Activated CD8-positive, alpha-beta T cell treated with anti-CD3 and anti-CD28 coated beads for 36 hours (primary cell): Measurements from ENCODE around the gene ASCL5. TPM values are rescaled to one million over a fixed set of nuclear protein-coding genes. Genes with fewer than 3 reads are reported as not detected.

Experiments used
- ATAC-seq: fragments of 200-7000 bp; cut with Tn5 transposase; one replicate; pipeline ENCODE4 v1.10.0; 2021; ENCODE audit warnings: mild to moderate bottlenecking, moderate library complexity
- CTCF ChIA-PET: fragments of 350-600 bp; sonication (Branson Sonifier 250); formaldehyde crosslinking; loops from one replicate; lab custom pipeline; 2021; ENCODE audit warnings: antibody characterized with exemption; lab: Charles Lee
- POLR2A ChIA-PET: fragments of 350-600 bp; sonication (Branson Sonifier 250); formaldehyde crosslinking; loops from one replicate; lab custom pipeline; 2021; ENCODE audit warnings: antibody characterized with exemption; lab: Charles Lee
- DNase-seq: peaks from one replicate; pipeline ENCODE4 v3.0.0-alpha.2; 2020
- H3K27ac Mint-ChIP-seq: one replicate; pipeline ENCODE4 v1.8.0; 2021; ENCODE audit warnings: mild to moderate bottlenecking, mixed read lengths
- H3K27me3 Mint-ChIP-seq: one replicate; pipeline ENCODE4 v1.8.0; 2021; ENCODE audit warnings: mixed read lengths
- H3K36me3 Mint-ChIP-seq: one replicate; pipeline ENCODE4 v1.8.0; 2021; ENCODE audit warnings: low read depth, mixed read lengths
- H3K4me1 Mint-ChIP-seq: one replicate; pipeline ENCODE4 v1.8.0; 2021; ENCODE audit warnings: low read depth, mixed read lengths
- H3K4me3 Mint-ChIP-seq: one replicate; pipeline ENCODE4 v1.8.0; 2021; ENCODE audit warnings: mild to moderate bottlenecking, moderate library complexity, mixed read lengths
- H3K9me3 Mint-ChIP-seq: one replicate; pipeline ENCODE4 v1.8.0; 2021; ENCODE audit warnings: mixed read lengths
- intact Hi-C: fragments of 100-400 bp; cut with micrococcal nuclease; formaldehyde crosslinking; loops from one replicate; pipeline ENCODE4 v1.10.0; 2022
- total RNA-seq, 2 experiments: library from RNA; stranded (reverse); gene quantifications; one replicate each; pipeline ENCODE4 v1.2.3, GENCODE V29; 2021
- TF ChIP-seq, protein P1 (sequence below): fragments of 200-600 bp; IDR thresholded peaks from one replicate; pipeline ENCODE4 v1.8.0; 2022; ENCODE audit warnings: antibody characterized with exemption, mild to moderate bottlenecking

Gene ASCL5
- total RNA-seq, 2 experiments from 2014 or later = 0.29 to 0.36 TPM

- no peak overlapping the region for H3K27ac Mint-ChIP-seq
- H3K9me3 Mint-ChIP-seq = no peaks in the 10 kb centered on the region
- H3K36me3 Mint-ChIP-seq = peaks cover 10% of the 10 kb centered on the region
- POLR2A ChIA-PET = no interaction called here
- no peaks in the 10 kb centered on the region for H3K4me1 Mint-ChIP-seq
- H3K4me3 Mint-ChIP-seq = no peak overlapping the region
- CTCF ChIA-PET = no interaction called here
- no peak for ATAC-seq
- no peak for DNase-seq
- H3K27me3 Mint-ChIP-seq = no peaks in the 10 kb centered on the region
- TF ChIP-seq, protein P1, sequence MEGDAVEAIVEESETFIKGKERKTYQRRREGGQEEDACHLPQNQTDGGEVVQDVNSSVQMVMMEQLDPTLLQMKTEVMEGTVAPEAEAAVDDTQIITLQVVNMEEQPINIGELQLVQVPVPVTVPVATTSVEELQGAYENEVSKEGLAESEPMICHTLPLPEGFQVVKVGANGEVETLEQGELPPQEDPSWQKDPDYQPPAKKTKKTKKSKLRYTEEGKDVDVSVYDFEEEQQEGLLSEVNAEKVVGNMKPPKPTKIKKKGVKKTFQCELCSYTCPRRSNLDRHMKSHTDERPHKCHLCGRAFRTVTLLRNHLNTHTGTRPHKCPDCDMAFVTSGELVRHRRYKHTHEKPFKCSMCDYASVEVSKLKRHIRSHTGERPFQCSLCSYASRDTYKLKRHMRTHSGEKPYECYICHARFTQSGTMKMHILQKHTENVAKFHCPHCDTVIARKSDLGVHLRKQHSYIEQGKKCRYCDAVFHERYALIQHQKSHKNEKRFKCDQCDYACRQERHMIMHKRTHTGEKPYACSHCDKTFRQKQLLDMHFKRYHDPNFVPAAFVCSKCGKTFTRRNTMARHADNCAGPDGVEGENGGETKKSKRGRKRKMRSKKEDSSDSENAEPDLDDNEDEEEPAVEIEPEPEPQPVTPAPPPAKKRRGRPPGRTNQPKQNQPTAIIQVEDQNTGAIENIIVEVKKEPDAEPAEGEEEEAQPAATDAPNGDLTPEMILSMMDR = no peak
- intact Hi-C loops = no loop called here
Observed at GRCh38 chr1:201143726-201144635, 17.0 kb upstream of the ASCL5 start.

DNA sequence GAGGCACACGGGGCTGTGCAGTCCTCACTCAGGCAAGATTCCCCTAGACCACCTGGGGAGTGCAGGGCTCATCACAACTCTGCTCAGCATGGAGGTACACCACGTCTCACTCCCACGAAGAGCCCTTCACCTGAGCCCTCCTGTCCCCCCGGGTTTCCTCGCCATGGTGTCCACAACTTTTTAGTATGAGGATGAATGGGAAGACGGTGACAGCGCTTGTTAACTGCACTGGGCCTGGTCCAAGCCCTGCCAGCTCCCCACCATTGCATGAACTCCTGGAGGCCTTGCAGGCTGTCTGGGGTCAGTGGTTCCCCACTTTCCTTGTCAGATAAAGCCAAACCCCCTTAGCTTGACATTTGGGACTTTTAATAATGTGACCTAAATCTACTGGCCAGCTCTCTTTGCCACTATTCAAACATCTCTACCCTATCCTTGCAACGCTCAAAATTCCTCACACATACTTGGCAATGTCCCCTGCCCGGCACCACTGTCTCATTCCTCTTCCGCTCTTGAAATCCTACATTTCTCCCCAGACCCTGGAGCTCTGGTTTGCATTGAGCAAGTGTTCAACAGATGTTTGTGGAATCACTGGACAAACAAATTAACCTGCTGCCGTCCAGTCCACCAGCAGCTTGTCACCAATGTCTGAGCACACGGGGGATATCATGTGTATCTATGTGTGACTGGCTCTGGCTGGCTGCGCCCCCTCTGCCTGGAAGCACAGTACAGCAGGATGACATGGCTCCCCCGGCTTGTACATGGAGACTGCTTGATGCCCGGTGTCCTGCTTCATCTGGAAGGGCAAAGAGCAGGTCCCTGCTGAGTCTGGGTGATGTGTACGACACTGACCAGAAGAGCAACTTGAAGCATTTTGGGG, 16.1 kb upstream of the ASCL5 start:
- no peaks in the 10 kb centered on the region for H3K27me3 Mint-ChIP-seq
- CTCF ChIA-PET = interaction anchor here (1.1 to 1.2 kb wide), 2 partner anchors 24 to 27 kb away, joined by 3 to 6 read pairs; no protein-coding TSS in a partner anchor

DNA sequence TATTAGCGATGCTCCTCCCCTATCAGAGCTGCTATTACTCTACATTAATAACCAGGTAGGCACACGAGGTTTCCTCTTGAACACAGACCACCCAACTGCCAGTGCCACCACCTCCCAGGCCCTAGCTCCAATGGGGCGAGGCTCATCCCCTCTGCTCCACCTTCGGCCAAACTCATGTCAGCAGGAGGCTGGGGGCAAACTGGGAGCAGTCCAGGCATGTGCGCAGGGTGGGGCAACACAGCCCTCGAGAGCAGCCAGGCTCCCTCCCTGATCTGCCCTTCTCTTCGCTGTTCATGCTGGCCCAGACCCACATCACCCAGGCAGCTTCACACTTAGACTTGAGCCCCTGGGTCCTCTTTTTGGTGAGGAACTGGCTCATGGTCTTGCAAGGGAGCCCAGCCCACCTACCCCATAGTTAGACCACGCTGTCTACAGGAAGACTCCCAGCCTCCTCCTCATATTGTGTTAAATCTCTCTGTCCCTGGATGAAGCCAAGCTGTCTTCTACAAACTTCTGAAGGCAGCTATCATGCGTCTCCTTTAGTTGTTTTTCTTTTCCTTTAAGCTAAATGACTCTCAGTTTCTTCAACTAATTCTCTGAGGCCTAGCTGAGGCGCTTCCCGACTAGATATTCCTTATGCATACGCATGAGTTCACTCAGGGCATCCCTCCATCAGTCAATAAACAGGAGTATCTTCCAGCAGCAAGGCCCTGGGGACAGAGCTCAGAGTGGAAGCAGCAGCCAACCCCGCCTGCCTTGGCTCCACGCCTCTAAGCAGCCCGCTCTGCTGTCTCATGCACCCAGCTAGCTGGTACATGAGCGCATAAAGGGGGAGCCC, 15.2 kb upstream of the ASCL5 start:
- intact Hi-C loops = no loop called here
- no peaks in the 10 kb centered on the region for H3K27me3 Mint-ChIP-seq
- H3K4me3 Mint-ChIP-seq = no peak overlapping the region
- DNase-seq (no peak), ATAC-seq (no peak)
- TF ChIP-seq, protein P1 = no peak
- CTCF ChIA-PET = interaction anchor here (1.1 to 1.2 kb wide), 2 partner anchors 23 to 28 kb away, joined by 3 to 6 read pairs; no protein-coding TSS in a partner anchor
- no peaks in the 10 kb centered on the region for H3K4me1 Mint-ChIP-seq
- no peak overlapping the region for H3K27ac Mint-ChIP-seq
- POLR2A ChIA-PET = interaction anchor here (1.5 to 1.8 kb wide), 2 partner anchors 11 to 125 kb away, joined by 3 to 4 read pairs; no protein-coding TSS in a partner anchor
- no peaks in the 10 kb centered on the region for H3K9me3 Mint-ChIP-seq
- peaks cover 10% of the 10 kb centered on the region for H3K36me3 Mint-ChIP-seq

More for the DNA sequence above, 16.1 kb upstream of the ASCL5 start:
- H3K27ac Mint-ChIP-seq = no peak overlapping the region
- ATAC-seq (no peak), DNase-seq (no peak)
- intact Hi-C loops = no loop called here
- H3K9me3 Mint-ChIP-seq = no peaks in the 10 kb centered on the region
- H3K4me1 Mint-ChIP-seq = no peaks in the 10 kb centered on the region
- H3K36me3 Mint-ChIP-seq = peaks cover 10% of the 10 kb centered on the region
- TF ChIP-seq, protein P1 = no peak
- no peak overlapping the region for H3K4me3 Mint-ChIP-seq
- POLR2A ChIA-PET = interaction anchor here (0.6 to 1.8 kb wide), 3 partner anchors 10 to 126 kb away, joined by 3 to 4 read pairs (median 3); no protein-coding TSS in a partner anchor

DNA sequence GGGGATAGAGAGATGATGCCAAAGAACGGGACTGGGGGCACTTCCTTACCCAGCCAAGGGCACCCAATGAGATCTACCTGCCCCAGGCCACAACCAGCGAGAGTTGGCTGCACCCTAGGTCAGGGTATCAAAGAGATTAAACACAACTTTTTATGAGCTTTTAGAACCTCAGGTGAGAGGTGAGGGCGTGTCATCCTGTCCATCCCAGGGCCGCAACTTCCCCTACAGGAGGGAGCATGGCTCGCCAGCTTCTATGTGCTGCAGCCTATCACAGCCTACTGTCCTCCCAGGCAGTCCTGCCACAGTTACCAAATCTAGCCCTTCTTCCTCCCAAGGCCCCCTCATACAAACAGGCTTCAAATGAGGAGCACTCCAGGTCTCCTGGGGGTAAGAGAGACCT, 14.4 kb upstream of the ASCL5 start:
- no peaks in the 10 kb centered on the region for H3K9me3 Mint-ChIP-seq
- POLR2A ChIA-PET = interaction anchor here (1.5 to 1.8 kb wide), 2 partner anchors 12 to 124 kb away, joined by 3 to 4 read pairs; no protein-coding TSS in a partner anchor
- no peak for DNase-seq
- no peak overlapping the region for H3K4me3 Mint-ChIP-seq
- peaks cover 11% of the 10 kb centered on the region for H3K36me3 Mint-ChIP-seq
- no peaks in the 10 kb centered on the region for H3K4me1 Mint-ChIP-seq
- H3K27ac Mint-ChIP-seq = no peak overlapping the region
- TF ChIP-seq, protein P1 = no peak
- CTCF ChIA-PET = interaction anchor here (0.9 to 1.8 kb wide), 3 partner anchors 22 to 169 kb away, joined by 3 to 5 read pairs (median 3); no protein-coding TSS in a partner anchor
- no peaks in the 10 kb centered on the region for H3K27me3 Mint-ChIP-seq
- ATAC-seq = no peak
- intact Hi-C loops = no loop called here
